K562 (cell line): ENCODE results near the gene ATAD3B. TPM values are rescaled to one million over a fixed set of nuclear protein-coding genes. Genes with fewer than 3 reads are reported as not detected.
"Not testable (repeated sequence)": the region's sequence is repeated elsewhere in the genome, so short reads cannot be mapped to it uniquely, and the experiment has no call there.

Experiments
- ATAC-seq: fragments of 200-7000 bp; cut with Tn5 transposase; 3 replicates; pipeline ENCODE4 v1.9.1; 2020; ENCODE audit warnings: moderate library complexity
- BruUV-seq: library from RNA; stranded (reverse); fragments of 400-500 nt; replicated peaks from 2 replicates; lab custom pipeline; 2021; lab: Mats Ljungman, UMichigan
- CTCF ChIA-PET: fragments of 300-600 bp; formaldehyde crosslinking; extraction: SDS; loops from one replicate; lab custom pipeline; 2021; ENCODE audit warnings: low intra/inter-chr PET ratio; lab: Yijun Ruan, JAX
- POLR2A ChIA-PET: fragments of 300-600, 350-650 bp; sonication (Branson Sonifier 250); formaldehyde crosslinking; extraction: SDS; loops from one replicate; lab custom pipeline; 2021; ENCODE audit warnings: antibody characterized with exemption, inconsistent platforms; lab: Yijun Ruan, JAX
- DNase-seq, 4 experiments: peaks; one replicate each; pipeline versions ENCODE4 v3.0.0 to v3.0.0-alpha.2; 2011 to 2018; ENCODE audit warnings: low spot score in 3 of 4, mixed read lengths in 3 of 4; ENCODE audit errors: extremely low read depth in 1 of 4
- FAIRE-seq: peaks from 2 replicates; lab custom pipeline; 2011; peaks lifted over from hg19 to GRCh38; lab: Jason Lieb, UNC
- H2AFZ ChIP-seq: 2 replicates; pipeline ENCODE4 v1.6.0; 2011; ENCODE audit warnings: low read depth, low read length, control low read depth, inconsistent platforms
- H3K27ac ChIP-seq: fragments of 200-600 bp; 3 replicates; pipeline ENCODE4 v1.8.0; 2011; ENCODE audit warnings: low read depth, mild to moderate bottlenecking, control low read depth, inconsistent platforms, low read length, moderate library complexity, mixed read lengths; ENCODE audit errors: extremely low read depth
- H3K27me3 ChIP-seq, 2 experiments: fragments of 300-600 bp in 1 of 2; 2 replicates in 1 of 2; 3 replicates in 1 of 2; pipeline versions ENCODE4 v1.6.0 to v1.8.0; 2011; ENCODE audit warnings: inconsistent platforms in 2 of 2, low read length in 2 of 2, mild to moderate bottlenecking in 1 of 2, mixed read lengths in 1 of 2, moderate library complexity in 1 of 2; ENCODE audit not compliant: control insufficient read depth in 2 of 2, insufficient read depth in 2 of 2
- H3K36me3 ChIP-seq: fragments of 300-600 bp; 3 replicates; pipeline ENCODE4 v1.8.0; 2011; ENCODE audit warnings: mild to moderate bottlenecking, low read length, inconsistent platforms; ENCODE audit not compliant: control insufficient read depth, insufficient read depth
- H3K4me1 ChIP-seq, 2 experiments: fragments of 200-600 bp in 1 of 2; replicated peaks in 1 of 2; 2 replicates in 1 of 2; 3 replicates in 1 of 2; pipeline versions ENCODE4 v1.5.1 to v1.8.0; 2011; ENCODE audit warnings: inconsistent platforms in 2 of 2, low read length in 2 of 2, mild to moderate bottlenecking in 1 of 2, mixed read lengths in 1 of 2, moderate library complexity in 1 of 2; ENCODE audit not compliant: control insufficient read depth in 2 of 2, insufficient read depth in 2 of 2
- H3K4me2 ChIP-seq: 2 replicates; pipeline ENCODE4 v1.6.1; 2011; ENCODE audit warnings: low read length, control low read depth, inconsistent platforms, mixed read lengths; ENCODE audit not compliant: insufficient read depth
- H3K4me3 ChIP-seq: fragments of 200-600 bp; sonication (generic), shearing (Covaris generic); 2 replicates; pipeline ENCODE4 v1.5.1; 2016; ENCODE audit warnings: control low read depth, inconsistent platforms
- H3K79me2 ChIP-seq: fragments of 200-600 bp; 3 replicates; pipeline ENCODE4 v1.8.0; 2011; ENCODE audit warnings: low read length, inconsistent platforms; ENCODE audit not compliant: control insufficient read depth, insufficient read depth
- H3K9ac ChIP-seq, 2 experiments: 2 replicates each; pipeline versions ENCODE4 v1.6.0 to v1.6.1; 2011; ENCODE audit warnings: low read depth in 2 of 2, low read length in 2 of 2, control low read depth in 1 of 2, inconsistent platforms in 1 of 2, mild to moderate bottlenecking in 1 of 2, mixed read lengths in 1 of 2; ENCODE audit not compliant: insufficient read depth in 1 of 2
- H3K9me1 ChIP-seq: one replicate; pipeline ENCODE4 v1.6.0; 2011; ENCODE audit warnings: inconsistent platforms, mild to moderate bottlenecking, low read length, moderate library complexity; ENCODE audit not compliant: control insufficient read depth, insufficient read depth
- H3K9me3 ChIP-seq: replicated peaks from 2 replicates; pipeline ENCODE4 v1.5.1; 2011; ENCODE audit warnings: low read depth, low read length, inconsistent platforms; ENCODE audit not compliant: control insufficient read depth, insufficient read depth
- H4K20me1 ChIP-seq: replicated peaks from 2 replicates; pipeline ENCODE4 v1.6.1; 2011; ENCODE audit warnings: low read length, inconsistent platforms, mixed read lengths; ENCODE audit not compliant: control insufficient read depth, insufficient read depth
- BCOR ChIP-seq: fragments of 450-650 bp; IDR thresholded peaks from 2 replicates; pipeline ENCODE4 v1.6.1; 2016
- BRD9 ChIP-seq: fragments of 450-650 bp; IDR thresholded peaks from 2 replicates; pipeline ENCODE4 v1.6.1; 2018; ENCODE audit warnings: low read depth; ENCODE audit not compliant: partially characterized antibody
- PML ChIP-seq: IDR thresholded peaks from 2 replicates; pipeline ENCODE4 v1.6.1; 2012; ENCODE audit warnings: low read length, inconsistent platforms
- SMARCA5 ChIP-seq: fragments of 450-650 bp; IDR thresholded peaks from 2 replicates; pipeline ENCODE4 v1.6.1; 2016
- TOE1 ChIP-seq, 2 experiments: fragments of 450-650 bp in 1 of 2; sonication (generic) in 1 of 2; formaldehyde crosslinking in 1 of 2; IDR thresholded peaks; 2 replicates each; pipeline versions ENCODE4 v1.7.1 to v1.8.0; 2016 to 2022; ENCODE audit warnings: borderline replicate concordance in 2 of 2, mild to moderate bottlenecking in 2 of 2, antibody characterized with exemption in 1 of 2, inconsistent platforms in 1 of 2, low read depth in 1 of 2, missing genetic modification reagents in 1 of 2, moderate library complexity in 1 of 2
- ZNF121 ChIP-seq: sonication (generic); formaldehyde crosslinking; conservative IDR thresholded peaks from 2 replicates; pipeline ENCODE4 v1.8.0; 2022; ENCODE audit warnings: missing genetic modification reagents
- ZNF384 ChIP-seq: IDR thresholded peaks from 2 replicates; pipeline ENCODE4 v1.6.1; 2012; ENCODE audit warnings: low read depth, low read length, improper control_type of control experiment
- WGBS: fragments of 100-300 bp; shearing (Covaris generic); methylation state at CpG from one replicate; pipeline ENCODE4 v1.1.6; 2016; ENCODE audit warnings: low coverage, mixed read lengths; ENCODE audit not compliant: insufficient coverage; ENCODE audit errors: missing lambda C conversion rate; 5-methylcytosine and 5-hydroxymethylcytosine counted together
- in situ Hi-C: fragments of 300-500 bp; cut with MboI; formaldehyde crosslinking; loops from 4 replicates; pipeline ENCODE4 v1.15.0; 2018; ENCODE audit warnings: inconsistent platforms, mixed read lengths
- intact Hi-C: fragments of 100-400 bp; cut with micrococcal nuclease; formaldehyde crosslinking; loops from 2 replicates; pipeline ENCODE4 v1.14.2; 2022
- polyA plus RNA-seq, 8 experiments: library from polyadenylated mRNA; depleted of rRNA in 4 of 8; stranded (reverse) in 5 of 8; unstranded in 3 of 8; fragments of >200 nt; fragmentation: Nextera tagmentation in 2 of 8; fragmentation: Illumina TruSeq in 1 of 8; extraction: Ambion mirVana in 2 of 8; extraction: Trizol in 1 of 8; gene quantifications; 2 replicates each; pipeline versions ENCODE4 v1.2.1 to v1.2.3, GENCODE V29; 2011 to 2014; ENCODE audit warnings: inconsistent platforms in 1 of 8, missing spikeins in 1 of 8
- total RNA-seq, 7 experiments: library from RNA; depleted of rRNA in 6 of 7; stranded (reverse); fragments of >200 nt in 6 of 7; fragmentation: Illumina TruSeq in 2 of 7; extraction: Trizol in 2 of 7; gene quantifications; 2 replicates each; pipeline versions ENCODE4 v1.2.1 to v1.2.3, GENCODE V29; 2011 to 2021; ENCODE audit warnings: low replicate concordance in 1 of 7
- TF ChIP-seq, protein P1 (sequence below): fragments of 450-650 bp; IDR thresholded peaks from 2 replicates; pipeline ENCODE4 v1.6.1; 2016; ENCODE audit warnings: low read depth

The ATAD3B gene
- total and polyA plus RNA-seq, 9 of the 15 experiments (the other 6 are each of a cell fraction or from before 2014, with no cell fraction given) = 0.07 to 113 (median 27.7) TPM

GRCh38 chr1:1428967-1429366, 42.6 kb upstream of the ATAD3B start:
- peaks cover 31 to 70% of the 10 kb centered on the region in 2 experiments for H3K4me1 ChIP-seq
- WGBS = 21% methylated on average over 2 of the region's 6 CpGs
- ATAC-seq, intact Hi-C loops, H3K27ac ChIP-seq, FAIRE-seq, H4K20me1 ChIP-seq, BruUV-seq, H3K9ac ChIP-seq, H3K27me3 ChIP-seq, DNase-seq: not testable (repeated sequence)
- POLR2A ChIA-PET = interaction anchor here (0.7 to 2.0 kb wide), 2 partner anchors 21 to 178 kb away, joined by 3 to 11 read pairs; partner anchors contain the start of gene MRPL20
- TF ChIP-seq ZNF384 = 0 out of 2 replicates have a peak, but pooled peaks have one; percentile 5
- peak; percentile 66 for TF ChIP-seq BCOR
- TF ChIP-seq, all 486 proteins: peak for 2; not testable (repeated sequence) for 484
- H3K36me3 ChIP-seq, H3K9me1 ChIP-seq, H3K4me3 ChIP-seq, H3K79me2 ChIP-seq, in situ Hi-C loops, H2AFZ ChIP-seq, CTCF ChIA-PET, H3K9me3 ChIP-seq, H3K4me2 ChIP-seq: not testable (repeated sequence)

DNA sequence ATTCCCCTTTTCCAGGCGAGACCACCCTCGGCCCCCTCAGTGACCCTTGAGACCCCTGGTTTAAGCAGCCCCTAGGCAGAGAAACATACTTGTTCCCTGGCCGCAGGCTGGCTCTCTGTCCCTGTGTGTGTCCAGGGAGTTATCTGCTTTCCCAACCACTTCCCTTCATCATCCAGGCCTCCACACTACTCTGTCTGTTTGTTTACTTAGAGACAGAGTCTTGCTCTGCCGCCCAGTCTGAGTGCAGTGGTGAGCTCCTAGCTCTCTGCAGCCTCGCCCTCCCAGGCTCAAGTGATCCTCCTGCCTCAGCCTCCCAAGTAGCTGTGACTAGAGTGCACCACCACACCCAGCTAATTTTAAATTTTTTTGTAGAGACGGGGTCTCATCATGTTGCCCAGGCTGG, 41.9 kb upstream of the ATAD3B start:
- no peak for FAIRE-seq
- Histone ChIP-seq H3K27me3 (no peaks in the 10 kb centered on the region), H4K20me1 (no peaks in the 10 kb centered on the region), H3K4me1 (peaks cover 38 to 78% of the 10 kb centered on the region in 2 experiments), H3K79me2 (no peaks in the 10 kb centered on the region), H3K36me3 (no peaks in the 10 kb centered on the region), H3K27ac (no peak overlapping the region), H3K9ac (no peak overlapping the region), H3K4me3 (no peak overlapping the region), H2AFZ (no peak overlapping the region), H3K9me3 (no peaks in the 10 kb centered on the region), H3K4me2 (no peak overlapping the region), H3K9me1 (no peaks in the 10 kb centered on the region)
- ChIA-PET CTCF (no interaction called here), POLR2A (interaction anchor here (1.4 to 2.0 kb wide), 2 partner anchors 22 to 27 kb away, joined by 4 to 11 read pairs; partner anchors contain the start of gene MRPL20)
- ATAC-seq = no peak
- in situ Hi-C loops (no loop called here), intact Hi-C loops (no loop called here)
- peak in 1 of 4 experiments; percentile 32 for DNase-seq
- no TSS peak for BruUV-seq
- 21% methylated on average over 6 of the region's 6 CpGs for WGBS
- TF ChIP-seq TOE1 (IDR thresholded peaks at IDR 0.05; ENCODE audit: borderline replicate concordance) (no peak), TOE1 (CRISPR knock-in tag; IDR thresholded peaks at IDR 0.05; ENCODE audit: borderline replicate concordance, low read depth) (no peak), ZNF121 (CRISPR knock-in tag) (peak; percentile 98), BRD9 (no peak), PML (no peak), SMARCA5 (peak; percentile 27; the same call in 1 of the 2 replicates)
- TF ChIP-seq, protein P1, sequence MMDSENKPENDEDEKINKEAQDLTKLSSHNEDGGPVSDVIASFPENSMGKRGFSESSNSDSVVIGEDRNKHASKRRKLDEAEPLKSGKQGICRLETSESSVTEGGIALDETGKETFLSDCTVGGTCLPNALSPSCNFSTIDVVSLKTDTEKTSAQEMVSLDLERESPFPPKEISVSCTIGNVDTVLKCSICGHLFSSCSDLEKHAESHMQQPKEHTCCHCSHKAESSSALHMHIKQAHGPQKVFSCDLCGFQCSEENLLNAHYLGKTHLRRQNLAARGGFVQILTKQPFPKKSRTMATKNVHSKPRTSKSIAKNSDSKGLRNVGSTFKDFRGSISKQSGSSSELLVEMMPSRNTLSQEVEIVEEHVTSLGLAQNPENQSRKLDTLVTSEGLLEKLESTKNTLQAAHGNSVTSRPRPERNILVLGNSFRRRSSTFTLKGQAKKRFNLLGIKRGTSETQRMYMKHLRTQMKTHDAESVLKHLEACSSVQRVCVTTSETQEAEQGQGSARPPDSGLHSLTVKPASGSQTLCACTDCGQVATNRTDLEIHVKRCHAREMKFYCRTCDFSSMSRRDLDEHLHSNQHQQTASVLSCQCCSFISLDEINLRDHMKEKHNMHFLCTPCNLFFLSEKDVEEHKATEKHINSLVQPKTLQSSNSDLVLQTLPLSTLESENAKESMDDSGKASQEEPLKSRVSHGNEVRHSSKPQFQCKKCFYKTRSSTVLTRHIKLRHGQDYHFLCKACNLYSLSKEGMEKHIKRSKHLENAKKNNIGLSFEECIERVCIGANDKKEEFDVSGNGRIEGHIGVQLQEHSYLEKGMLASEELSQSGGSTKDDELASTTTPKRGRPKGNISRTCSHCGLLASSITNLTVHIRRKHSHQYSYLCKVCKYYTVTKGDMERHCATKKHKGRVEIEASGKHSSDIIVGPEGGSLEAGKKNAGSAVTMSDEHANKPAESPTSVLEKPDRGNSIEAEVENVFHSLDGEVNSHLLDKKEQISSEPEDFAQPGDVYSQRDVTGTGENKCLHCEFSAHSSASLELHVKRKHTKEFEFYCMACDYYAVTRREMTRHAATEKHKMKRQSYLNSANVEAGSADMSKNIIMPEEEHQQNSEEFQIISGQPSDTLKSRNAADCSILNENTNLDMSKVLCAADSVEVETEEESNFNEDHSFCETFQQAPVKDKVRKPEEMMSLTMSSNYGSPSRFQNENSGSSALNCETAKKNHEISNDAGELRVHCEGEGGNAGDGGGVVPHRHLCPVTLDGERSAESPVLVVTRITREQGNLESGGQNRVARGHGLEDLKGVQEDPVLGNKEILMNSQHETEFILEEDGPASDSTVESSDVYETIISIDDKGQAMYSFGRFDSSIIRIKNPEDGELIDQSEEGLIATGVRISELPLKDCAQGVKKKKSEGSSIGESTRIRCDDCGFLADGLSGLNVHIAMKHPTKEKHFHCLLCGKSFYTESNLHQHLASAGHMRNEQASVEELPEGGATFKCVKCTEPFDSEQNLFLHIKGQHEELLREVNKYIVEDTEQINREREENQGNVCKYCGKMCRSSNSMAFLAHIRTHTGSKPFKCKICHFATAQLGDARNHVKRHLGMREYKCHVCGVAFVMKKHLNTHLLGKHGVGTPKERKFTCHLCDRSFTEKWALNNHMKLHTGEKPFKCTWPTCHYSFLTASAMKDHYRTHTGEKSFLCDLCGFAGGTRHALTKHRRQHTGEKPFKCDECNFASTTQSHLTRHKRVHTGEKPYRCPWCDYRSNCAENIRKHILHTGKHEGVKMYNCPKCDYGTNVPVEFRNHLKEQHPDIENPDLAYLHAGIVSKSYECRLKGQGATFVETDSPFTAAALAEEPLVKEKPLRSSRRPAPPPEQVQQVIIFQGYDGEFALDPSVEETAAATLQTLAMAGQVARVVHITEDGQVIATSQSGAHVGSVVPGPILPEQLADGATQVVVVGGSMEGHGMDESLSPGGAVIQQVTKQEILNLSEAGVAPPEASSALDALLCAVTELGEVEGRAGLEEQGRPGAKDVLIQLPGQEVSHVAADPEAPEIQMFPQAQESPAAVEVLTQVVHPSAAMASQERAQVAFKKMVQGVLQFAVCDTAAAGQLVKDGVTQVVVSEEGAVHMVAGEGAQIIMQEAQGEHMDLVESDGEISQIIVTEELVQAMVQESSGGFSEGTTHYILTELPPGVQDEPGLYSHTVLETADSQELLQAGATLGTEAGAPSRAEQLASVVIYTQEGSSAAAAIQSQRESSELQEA = no peak
